GM21723 (cell line): ENCODE results near the gene EMP1.

Experiments
- ATAC-seq: cut with Tn5 transposase; IDR thresholded peaks from one replicate; pipeline ENCODE4 v1.9.1; 2021; ENCODE audit warnings: mild to moderate bottlenecking, moderate library complexity; ENCODE audit not compliant: unreplicated experiment

EMP1 gene, protein sequence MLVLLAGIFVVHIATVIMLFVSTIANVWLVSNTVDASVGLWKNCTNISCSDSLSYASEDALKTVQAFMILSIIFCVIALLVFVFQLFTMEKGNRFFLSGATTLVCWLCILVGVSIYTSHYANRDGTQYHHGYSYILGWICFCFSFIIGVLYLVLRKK

DNA sequence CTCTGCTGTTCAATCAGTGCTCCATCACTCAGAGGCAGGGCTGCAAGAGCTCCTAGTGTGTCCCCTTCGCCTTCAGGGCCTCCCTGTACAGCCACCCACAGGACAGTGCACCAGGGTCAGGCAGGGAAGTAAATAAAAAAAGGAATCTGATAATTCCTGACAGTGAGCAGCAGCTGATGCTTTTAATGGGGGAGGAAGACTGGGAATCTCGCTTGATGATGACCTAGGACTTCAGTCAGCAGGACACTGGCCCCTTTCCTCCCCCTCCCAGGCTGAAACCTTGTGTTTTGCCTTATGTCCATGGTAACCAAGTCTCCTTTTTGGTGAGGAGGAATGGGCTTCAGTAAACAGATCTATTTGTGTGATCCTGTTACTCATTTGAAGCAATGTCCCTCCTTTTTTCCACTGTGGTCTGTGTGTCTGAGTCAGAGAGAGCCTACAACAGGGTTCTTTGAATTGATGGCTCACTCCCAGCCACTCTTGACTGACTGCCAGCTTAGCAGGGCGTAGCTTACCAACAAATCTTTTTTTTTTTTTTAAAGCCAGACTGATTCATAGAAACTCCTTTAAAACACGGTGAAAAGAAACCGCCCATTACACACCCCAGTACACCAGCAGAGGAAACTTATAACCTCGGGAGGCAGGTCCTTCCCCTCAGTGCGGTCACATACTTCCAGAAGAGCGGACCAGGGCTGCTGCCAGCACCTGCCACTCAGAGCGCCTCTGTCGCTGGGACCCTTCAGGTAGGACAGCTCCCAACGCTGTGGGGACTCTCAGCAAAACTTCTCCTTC, at the start of gene EMP1:
Gene EMP1 (plus strand): TSS at position 597 of the 792 bp plus-strand sequence. CDS start 14,785 bp downstream, outside the sequence.
- ATAC-seq = peak; percentile 82

DNA sequence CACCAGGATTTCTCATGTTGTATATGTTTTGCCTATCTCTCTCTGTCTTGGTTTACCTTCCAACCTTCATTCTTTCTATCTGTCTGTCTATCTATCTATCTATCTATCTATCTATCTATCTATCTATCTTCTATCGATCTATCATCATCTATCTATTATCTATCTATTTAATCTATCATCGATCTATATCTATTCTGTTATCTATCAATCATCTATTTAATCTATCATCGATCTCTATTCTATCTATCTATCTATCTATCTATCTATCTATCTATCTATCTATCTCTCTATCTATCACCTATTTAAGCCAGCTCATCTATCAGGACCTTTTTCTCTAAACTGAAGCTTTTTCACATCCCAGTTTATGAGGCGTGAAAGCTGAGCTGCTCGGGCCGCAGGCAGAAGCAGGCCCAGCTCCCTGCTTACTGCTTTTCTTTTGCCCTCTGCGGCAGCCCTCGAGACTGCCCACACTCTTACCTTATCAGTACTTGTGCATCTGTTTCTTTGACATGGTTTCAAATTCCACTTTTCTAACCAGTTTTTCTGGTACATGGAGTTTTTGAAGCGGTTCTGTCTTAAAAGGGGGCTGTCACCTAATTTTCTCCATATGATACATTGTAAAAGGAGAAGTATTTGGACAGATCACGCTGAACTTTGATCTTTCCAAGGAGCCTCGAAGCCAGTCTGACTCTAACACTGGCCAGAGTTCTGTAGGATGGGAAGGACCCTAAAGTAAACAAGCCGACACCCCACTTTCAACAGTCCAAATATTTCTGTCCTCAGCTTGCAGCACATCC, 48.6 kb upstream of the EMP1 start:
- ATAC-seq = no peak

DNA sequence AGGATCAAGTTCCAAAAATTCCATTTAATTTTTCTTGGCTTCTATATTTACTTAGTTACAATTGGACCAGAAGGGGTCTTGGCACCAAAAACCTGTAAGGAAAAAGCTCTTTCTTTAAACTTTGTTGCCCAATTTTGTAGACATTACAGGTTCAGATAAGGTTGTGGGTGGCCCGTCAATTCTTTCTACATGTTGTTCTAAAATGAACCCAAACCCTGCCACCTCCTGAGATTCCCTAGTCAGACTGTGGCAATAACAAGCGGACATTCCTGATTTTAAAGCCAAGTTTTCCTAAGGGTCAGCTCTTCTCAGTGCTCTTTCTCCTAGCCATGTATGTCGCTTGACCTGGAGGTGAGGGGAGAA, 48.1 kb upstream of the EMP1 start:
- no peak for ATAC-seq

DNA sequence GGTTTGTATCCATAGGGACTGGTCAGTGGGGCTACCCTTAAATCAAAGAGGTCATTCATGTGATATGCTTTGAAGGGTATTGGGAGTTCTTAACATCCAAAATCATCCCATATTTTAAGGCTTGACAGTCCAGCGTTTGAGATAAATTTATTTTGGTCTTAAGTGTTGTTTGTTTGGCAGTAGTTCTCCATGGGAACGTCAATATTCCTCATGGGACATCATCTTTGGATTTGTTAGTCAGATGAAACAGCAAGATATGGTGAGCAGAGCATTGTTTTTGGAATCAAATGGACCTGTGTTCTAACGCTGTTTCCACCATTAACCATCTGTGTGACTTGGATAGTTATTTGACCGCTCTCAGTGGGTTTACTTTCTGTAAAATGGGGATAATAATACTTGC, 47.1 kb upstream of the EMP1 start:
- ATAC-seq = no peak

DNA sequence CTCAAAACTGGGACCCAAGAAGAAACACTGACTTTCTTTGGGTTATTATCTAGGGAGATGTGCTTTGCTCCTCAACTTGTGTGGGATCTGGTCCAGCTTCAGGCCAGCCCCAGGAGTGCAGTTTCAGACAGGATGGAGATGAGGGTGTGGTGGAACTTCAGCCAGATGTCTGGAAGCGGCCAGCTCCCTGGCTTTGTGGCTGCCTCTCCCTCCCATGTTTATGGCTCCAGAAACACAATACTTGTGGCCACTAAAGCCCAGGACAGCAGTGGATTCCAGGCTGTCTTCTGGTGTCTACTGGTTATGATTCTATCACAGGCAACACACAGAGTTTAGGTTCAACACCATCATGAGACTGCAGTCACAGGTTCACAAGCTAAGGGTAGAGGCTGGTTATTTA, 44.2 kb upstream of the EMP1 start:
- ATAC-seq = no peak

DNA sequence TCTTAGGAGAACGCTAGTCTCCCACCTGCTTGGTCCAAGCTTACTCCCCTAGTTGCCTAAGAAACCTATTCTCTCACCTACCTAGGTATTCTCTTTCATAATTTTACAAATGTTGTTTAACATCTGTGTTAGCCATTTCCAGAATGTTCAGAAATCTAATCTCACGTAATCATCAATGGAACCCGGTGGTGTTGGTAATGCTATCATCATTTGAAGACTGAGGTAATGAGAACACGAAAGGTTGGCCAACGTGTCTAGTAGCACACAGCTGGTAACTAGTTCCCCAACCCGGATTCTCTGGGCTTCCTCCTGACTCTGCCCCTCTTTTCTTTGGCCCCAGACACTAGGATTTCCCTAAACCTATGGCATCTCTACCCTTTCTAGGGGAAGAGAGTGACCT, 43.8 kb upstream of the EMP1 start:
- no peak for ATAC-seq

DNA sequence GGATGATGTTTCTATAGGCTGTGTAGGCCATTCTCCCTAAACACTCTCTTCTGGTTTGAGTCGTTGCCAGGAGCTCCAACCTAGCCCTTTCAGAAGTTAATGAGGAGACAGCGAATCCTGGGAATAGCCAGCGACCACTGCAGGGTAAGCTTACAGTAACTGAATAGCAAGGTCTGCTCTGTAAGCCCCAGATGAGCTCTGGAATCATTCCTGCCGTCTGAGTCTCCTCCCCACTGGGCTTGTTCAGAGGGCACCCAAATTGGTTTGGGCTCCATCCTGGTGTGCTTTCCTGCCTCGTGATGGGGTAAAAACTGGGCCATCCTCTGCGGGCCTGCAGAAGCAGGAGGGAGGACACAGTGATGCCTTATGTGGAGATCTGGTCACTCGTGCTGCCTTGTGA, 43.3 kb upstream of the EMP1 start:
- no peak for ATAC-seq

DNA sequence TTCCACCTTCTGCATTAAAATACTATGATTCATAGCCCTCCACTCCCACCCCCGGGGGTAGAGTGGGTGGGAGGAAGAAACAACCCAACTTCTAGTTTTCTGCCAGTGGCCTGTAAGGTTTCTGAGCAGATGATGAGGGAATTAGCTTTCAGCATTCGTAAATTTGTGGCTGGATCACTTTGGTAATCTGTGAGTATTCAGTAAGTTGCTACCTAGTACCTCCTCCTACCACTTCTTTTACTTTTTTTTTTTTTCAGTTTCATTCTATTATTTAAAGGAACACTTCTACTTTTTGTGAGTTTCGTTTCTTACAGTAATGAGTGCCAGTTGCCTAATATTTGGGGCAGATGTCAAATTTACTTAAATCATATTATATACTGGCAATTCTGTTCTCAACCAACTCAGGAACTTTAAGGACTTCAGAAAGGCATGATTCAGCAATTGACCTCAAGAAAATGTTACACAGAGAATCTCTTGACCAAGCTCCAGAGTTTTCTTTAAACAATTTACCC, 42.4 kb upstream of the EMP1 start:
- ATAC-seq = no peak

DNA sequence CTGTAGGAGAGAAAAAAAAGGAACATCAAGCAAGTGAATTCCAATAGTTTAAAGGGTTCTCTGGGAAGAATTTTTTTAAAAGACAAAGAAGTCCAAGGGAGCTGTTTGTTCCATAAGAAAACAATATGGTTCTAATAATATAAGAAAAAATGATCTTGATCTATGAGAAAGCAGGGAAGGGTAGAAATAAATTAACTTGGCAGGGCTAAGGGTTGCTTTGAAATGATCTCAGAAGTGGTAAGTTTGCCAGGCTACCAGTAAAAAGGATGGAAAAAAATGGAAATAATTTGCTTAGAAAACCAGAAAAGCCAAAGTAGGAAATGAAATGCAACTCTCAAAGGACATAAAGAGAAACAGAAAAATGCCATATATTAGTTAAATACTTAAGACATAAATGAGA, 41.7 kb upstream of the EMP1 start:
- no peak for ATAC-seq

DNA sequence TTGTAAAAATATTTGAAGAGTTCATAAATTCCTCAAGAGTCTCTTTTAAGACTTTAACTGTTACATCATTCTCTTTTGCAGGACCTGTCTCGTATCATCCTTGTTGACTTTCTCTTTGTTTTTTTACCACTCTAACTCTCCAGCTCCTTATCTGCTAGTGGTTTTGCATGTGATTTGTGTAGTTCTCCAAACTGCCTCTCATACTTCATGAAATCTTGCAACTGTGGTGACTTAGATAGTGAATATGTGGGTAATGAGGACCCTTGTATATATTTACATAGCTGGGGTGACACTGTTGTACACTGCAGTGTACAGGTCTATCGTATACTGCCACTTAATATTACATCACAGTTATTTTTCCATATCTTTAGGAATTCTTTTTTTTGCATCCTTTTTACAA, 40.2 kb upstream of the EMP1 start:
- no peak for ATAC-seq

DNA sequence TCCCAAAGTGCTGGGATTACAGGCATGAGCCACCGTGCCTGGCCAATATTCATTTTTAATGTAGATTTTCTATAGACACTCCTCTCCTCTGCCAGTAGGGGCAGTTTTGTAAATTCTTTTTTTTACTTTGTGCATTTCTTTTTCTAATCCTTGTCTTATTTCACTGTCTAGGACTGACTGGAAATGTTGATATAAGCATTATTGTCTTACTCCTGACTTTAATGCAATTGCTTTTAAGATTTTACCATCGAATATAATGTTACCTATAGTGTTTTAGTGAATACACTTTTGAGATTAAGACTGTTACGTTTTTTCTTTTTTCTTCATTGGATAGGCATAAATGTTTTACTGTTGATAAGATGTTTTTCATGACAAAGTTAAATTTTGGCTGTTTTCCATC, 35.4 kb upstream of the EMP1 start:
- no peak for ATAC-seq

DNA sequence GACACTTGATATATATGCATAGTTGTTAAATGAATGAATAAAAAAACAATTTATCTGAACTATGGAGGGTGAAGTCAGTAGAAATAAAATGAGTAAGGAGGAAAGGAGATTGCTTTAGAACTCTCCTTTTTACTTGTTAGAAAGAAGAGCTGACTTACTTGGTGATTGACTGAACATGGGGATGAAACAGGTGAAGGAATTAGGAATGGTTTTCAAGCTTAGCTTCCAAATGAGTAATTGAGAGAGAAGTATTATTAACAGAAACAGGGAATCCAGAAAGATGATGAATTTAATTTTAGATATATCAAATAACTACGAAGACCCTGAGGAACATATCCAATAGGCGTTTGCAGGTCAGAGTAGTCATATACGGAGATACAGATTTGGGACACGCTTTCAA, 33.6 kb upstream of the EMP1 start:
- no peak for ATAC-seq

DNA sequence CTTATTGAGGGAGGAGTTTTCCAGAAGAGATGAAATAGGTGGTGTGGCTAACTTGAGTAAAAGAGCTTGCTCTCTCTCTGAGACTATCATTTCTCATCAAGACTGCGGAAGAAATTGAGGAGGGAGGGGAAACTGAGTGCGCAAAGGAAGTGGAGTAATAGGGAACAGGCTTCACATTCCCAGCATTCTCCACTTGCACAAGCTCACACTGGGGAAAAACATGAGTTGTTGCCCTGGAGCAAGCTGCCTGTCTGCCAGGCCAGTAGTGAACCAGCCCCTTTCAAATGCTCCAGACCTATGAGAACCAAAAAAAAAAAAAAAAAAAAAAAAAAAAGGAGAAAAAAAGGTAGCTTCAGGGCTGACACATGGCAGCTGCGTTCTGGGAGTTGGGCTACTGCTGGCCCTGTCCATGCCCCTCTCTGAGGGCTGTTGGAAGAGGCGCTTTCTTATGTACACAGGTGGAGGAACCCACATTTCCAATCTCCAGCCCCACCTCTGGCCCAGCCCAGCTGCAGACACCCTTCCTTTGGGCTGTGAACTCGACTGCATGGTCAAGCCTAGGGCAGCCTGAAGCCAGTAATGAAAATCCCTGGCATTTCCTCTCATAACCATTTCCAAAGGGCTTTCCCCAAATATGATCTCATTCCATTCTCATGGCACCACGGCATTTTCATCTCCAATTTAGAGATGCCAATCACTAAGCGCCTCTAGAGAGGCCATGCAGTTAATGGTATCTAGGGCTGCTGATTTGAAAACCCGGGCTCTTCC, 32.5 kb upstream of the EMP1 start:
- no peak for ATAC-seq

DNA sequence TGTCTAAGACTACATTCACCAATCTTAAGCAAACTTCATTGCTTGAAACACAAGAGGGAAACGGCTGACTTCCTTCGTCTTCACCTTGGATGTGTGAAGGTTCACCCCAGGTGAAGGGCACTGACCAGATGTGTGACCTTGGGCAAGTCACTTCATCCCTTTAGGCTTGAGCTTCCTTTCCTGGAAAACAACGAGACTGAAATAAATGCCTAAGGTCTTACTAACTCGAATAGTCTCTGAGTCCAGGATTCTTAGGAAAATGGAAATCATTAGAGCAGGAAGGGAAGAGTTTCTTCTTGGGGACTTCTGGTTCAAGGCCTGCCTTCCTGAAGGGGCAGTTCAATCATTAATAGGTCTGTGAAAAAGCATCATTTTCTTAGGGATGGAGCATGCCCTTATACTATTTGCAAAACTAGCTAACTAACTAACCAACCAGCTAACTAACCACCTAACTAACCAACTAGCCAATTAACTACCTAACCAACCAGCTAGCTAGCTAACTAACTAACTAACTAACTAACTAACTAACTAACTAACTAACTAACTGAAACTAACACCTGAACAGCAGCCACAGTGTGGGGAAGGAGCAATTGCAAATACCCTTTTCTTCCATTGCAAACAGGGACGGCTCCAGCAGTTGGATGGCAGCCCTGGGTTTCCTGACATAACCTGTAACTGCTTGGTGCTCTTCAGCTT, 31.5 kb upstream of the EMP1 start:
- ATAC-seq = no peak

DNA sequence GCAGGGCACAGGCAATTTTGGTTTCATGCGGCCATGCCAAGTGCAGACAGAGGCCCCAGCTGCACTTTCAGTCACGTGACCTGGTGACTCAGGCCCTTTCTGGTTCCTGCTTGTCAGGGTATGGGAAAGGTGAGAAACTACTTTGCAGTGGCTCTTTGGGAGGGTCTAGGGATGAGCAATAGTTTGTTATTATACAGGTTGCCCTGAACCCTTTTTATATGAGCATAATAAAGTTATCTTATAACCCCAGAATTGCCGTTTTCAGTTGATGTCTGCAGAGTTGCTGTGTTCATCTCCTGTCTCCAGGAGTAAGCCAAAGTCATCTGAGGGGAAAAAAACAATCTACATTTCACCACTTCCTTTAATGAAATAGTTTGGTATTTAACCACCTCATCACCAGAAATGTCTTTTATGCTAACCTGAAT, 30.9 kb upstream of the EMP1 start:
- peak; percentile 68 for ATAC-seq

DNA sequence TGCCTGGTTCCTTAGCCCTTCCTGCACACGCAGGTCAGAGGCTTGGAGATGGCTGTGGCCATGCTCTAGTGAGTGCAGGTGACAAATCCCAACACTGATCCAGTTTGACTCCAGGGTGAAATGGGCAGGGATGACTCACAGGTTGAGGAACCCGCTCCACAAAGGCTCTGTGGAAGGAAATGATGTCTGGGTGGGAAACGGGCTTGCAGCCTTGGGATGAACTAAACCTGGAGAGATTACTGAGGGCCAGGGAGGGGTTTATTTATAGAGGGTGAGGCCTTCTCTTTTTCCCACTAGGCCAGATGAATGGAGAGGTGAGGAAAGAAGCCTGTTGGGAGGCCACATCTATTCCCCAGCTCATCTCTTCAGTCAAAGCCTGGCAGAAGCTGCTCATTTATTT, 29.3 kb upstream of the EMP1 start:
- no peak for ATAC-seq

DNA sequence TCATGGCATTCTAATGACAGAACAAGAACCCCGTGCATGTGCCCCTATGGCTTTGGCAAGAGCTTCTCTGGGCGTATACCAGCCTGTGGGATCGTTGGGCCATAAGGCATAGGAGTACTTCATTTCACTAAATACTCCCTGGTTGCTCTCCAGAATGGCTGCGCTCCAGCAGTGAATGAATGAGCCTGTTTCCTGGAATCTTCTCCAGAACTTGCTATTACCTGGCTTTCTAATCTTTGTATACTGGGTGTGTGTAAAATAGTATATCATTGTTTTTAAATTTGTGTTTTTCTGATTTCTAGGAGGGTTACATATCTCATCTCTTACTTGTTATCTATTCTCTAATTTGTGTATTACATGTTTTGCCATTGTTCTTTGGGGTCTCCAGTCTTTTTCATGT, 28.6 kb upstream of the EMP1 start:
- no peak for ATAC-seq

DNA sequence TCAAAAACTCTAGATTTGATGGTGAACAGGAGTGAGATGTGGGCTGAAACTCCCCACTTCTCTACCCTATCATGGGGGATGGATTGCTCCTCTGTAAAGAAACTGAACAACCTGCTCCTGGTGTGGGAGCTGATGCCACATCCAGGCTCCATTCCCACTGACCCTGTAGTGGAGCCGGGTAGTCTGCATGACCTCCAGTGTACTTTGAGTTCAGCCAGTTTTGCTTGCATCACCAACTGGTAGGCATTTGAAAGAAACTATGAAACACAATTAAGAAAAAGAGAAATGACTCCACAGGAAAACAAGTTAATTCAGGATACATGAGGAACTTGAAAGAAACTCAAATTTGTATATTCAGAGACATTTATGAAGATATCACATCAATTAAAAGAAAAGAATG, 27.3 kb upstream of the EMP1 start:
- no peak for ATAC-seq

DNA sequence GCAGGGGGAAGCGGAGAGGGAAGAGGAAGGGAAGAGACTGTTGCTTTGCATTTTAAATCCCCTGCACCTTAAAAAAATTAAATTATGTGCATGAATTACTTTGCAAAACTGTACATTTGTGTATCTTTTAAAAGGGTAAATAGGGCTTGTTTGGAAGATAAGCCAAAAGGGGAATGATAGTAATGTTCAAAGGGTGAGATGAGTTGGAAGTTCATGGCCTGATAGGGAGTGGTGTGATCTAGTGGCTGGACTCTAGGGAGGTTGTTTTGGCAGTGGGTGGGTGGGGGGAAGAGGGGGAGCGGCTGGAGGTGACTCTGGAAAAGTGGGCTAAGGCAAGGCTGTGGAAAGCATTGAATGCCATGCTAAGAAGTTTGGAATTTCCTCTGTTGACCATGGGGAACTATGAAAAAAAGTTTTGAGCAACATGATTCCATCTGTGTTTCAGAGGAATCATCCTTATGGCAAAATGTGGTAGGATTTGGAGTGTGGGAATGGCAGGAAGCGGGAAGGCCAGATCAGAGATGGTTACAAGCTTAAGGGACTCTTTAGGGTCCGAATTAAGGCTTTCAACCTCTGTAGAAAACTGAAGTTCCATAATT, 25.5 kb upstream of the EMP1 start:
- ATAC-seq = no peak
